HUDEP-2 (cell line): ENCODE measurements around the gene ITGA2.

Source experiments
- DNase-seq, 76 experiments: peaks; one replicate each; lab custom pipeline; 2025; ENCODE audit not compliant: unreplicated experiment in 76 of 76; lab: John Stamatoyannopoulos, UW

The ITGA2 gene

DNA sequence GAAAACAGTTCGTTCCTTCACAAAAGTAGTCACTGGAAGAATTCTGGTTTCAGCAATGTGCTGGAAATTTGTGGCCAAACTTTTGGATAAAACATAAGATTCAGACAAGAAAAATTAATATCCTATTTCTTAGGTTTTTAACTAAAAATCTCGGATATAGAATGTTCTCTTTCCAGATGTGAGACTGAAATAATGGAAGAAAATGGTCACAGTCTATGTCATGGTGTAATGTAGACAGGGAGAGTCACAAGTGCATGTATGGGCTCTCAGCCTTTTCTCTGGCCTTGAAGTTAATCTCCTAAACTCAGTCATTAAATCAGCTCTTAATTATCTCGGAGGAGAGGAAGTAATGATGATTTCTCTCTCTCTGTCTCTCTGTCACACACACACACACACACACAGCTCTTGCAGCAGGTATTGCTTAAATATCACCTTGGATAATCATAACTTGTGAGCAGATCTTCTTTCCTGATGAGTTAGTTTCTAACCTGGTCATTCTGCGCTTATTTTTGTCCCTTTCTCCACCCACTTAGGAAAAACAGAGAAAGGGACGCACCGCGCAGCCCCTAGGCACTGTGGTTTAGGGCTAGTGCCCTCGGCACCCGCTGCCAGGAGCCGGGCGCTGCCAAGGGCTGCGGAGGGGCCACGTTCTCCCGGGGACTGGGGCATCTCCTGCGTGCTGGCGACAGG is 672 bp upstream of the ITGA2 start:
- no peak for DNase-seq

GRCh38 chr5:52989781-52990527 is 802 bp downstream of the ITGA2 start:
- no peak for DNase-seq

DNA sequence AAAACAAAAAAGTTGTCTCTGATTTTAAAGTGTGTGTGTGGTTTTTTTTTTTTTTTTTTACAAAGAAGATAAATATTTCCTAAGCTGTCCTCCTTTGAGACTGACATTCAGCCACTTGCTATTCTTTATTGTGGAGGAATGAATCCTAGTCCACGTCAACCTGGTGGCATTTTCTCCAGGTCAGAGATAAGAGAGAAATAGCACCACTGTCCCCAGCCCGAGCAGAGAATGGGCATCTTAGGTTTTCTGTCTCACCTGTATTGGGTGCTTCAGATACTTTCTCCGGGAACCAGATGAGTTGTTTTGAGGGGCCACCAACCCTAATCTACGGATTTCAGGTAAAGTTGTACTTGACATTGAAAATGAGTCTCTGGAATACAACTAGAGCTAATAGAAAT is 1.4 kb downstream of the ITGA2 start:
- DNase-seq: no peak

- no peak for DNase-seq
Observed at GRCh38 chr5:52993367-52993766, 4.2 kb downstream of the ITGA2 start.

- DNase-seq: no peak
Observed at GRCh38 chr5:52994266-52994665, 5.1 kb downstream of the ITGA2 start.

DNA sequence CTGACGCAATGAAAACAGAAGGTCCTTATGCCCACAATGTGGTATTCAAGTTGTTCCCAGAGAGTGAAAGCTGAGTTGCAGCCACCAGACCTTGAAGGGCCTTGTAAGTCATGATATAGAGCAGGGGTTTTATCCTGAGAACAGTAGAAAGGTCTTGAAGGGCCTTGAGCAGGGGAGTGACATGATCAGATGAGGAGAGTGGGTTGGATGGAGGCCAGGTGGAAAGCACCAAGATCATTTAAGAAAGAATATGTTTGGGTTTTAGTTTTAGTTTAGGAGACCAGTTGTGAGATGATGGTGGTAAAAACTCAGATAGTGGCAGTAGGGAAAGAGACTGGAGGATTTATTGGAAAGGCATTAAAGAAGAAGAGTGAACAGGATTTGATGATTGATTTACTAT is 5.9 kb downstream of the ITGA2 start:
- DNase-seq: no peak

GRCh38 chr5:52995914-52996313 is 6.8 kb downstream of the ITGA2 start:
- DNase-seq: no peak

- DNase-seq: no peak
Observed at GRCh38 chr5:52996979-52997378, 7.8 kb downstream of the ITGA2 start.

- no peak for DNase-seq
Observed at GRCh38 chr5:52997424-52997823, 8.3 kb downstream of the ITGA2 start.

GRCh38 chr5:52998552-52999313 is 9.6 kb downstream of the ITGA2 start:
- no peak for DNase-seq

DNA sequence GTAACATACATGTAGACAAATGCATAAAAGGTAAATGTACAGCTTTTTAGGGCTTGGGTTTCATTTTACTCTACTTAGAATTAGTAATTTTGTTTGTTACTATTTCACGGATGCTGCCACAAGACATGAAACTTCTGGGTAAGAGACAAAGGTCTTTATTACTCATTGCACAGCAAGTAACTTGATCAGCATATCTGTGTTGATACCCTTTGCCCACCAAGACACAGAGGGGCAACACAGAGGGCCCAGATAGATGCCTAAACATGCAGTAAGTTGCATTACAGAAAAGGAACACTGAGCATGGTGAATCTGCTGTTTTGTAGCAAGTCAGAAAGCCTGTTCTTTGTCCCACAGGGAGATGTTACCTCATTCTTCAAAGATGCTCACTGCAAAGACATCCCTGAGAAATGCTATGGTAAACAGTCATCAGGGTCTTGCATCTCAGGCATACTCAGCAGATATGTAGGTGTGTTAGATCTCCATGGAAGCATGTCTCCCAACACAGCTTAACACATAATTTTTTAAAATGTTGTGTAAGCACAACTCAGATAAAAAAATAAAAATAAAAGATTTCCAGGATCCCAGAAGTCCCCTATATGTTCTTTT is 10.3 kb downstream of the ITGA2 start:
- DNase-seq: no peak

- DNase-seq: no peak
Observed at GRCh38 chr5:53001541-53001940, 12.4 kb downstream of the ITGA2 start.

- no peak for DNase-seq
Observed at GRCh38 chr5:53002491-53002890, 13.3 kb downstream of the ITGA2 start.

DNA sequence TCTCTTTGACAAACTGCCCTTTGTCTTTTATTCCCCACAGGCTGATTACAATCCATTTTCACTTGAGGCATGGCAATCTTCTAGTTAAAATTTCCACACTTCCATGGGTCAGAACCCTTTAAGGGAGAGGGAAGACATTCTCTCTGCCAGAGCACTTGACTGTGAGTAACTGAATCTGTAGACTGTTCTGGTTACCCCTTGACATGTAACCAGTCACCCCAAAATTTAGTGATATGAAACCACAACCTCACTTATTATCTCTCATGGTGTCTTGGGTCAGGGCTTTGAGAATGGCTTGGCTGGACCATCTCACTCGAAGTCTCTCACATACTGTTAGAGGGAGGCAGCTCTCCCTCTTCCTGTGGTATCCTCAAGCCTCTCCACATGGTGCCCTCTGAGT is 14.0 kb downstream of the ITGA2 start:
- no peak for DNase-seq

DNA sequence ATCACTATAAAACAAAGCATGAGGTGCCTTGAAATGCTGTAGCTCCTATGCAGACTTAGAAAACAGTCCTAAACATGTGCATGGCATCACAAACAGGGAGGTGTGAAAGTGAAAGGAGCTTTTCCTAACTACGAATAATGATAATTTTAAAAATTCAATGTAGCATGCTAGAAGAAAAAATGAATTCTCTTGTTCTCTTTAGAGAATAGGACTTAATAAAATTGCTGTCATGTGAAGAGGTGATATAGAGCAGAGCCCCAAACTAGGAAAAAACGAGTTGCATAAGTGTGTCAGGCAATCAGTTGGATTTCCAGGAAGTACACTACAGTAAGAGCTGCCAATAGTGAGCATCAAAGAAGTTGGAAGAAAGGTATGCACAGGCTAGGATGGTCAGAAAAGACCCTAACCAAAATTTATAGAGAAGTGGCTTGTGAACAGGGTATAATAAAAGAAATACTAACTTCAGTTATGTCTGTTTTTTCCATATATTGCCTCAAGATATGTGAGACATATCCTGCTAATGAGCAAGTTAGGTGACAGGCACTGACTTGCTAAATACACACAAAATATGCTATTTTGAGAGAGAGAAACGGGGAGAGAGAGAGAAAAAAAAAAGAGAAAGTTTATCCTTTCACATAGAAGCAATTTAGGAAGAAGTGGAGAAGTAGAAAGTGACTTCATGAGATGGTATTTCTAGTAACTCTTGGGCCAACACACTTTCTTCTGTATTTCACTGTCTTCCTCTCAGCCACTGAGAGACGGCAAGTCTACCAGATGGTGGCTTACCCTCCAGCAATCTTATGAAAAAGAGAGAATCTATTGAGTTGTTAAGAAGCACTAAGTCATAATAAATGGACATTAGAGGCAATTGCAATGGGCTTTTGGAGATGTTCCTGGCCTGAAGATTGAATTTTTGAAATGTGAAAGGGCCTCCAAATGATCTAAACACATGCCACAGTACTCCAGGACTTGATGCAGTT is 18.0 kb downstream of the ITGA2 start:
- no peak for DNase-seq

- no peak for DNase-seq
Observed at GRCh38 chr5:53008751-53009150, 19.6 kb downstream of the ITGA2 start.

DNA sequence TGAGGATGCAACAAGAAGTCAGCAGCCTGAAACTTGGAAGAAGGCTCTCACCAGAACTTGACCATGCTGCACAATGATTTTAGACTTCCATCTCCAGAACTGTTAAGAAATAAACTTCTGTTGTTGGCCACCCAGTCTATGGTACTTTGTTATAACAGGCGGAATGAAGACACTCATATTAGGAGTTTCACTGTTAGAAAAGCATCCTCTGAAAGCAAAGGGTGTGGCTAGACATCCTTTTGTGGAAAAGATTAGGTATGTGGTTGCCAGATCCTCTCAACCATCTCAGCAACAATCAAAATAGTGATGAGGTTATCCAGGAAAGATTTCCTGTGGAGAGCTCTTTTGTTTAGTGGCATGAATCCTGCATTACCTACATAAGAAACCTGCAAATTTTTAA is 20.7 kb downstream of the ITGA2 start:
- DNase-seq: no peak

- DNase-seq: no peak
Observed at GRCh38 chr5:53010814-53011213, 21.7 kb downstream of the ITGA2 start.

GRCh38 chr5:53011233-53011632 is 22.1 kb downstream of the ITGA2 start:
- DNase-seq: no peak

DNA sequence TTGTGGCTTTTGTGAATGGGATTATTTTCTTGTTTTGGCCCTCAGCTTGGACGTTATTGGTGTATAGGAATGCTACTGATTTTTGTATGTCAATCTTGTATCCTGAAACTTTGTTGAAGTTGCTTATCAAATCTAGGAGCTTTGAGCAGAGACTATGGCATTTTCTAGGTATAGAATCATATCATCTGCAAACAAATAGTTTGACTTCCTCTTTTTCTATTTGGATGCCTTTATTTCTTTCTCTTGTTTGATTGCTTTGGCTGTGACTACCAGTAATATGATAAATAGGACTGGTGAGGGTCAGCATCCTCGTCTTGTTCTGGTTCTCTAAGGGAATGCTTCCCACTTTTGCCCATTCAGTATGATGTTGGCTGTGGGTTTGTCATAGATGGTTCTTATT is 24.7 kb downstream of the ITGA2 start:
- DNase-seq: no peak
